GM19324 (cell line): ENCODE data around the gene CAMK2B.

ENCODE experiments used
- ATAC-seq: cut with Tn5 transposase; IDR thresholded peaks from one replicate; pipeline ENCODE4 v1.9.1; 2021; ENCODE audit warnings: mild to moderate bottlenecking, moderate library complexity; ENCODE audit not compliant: unreplicated experiment, low FRiP score

CAMK2B gene

GRCh38 chr7:44277391-44277790, 48.0 kb downstream of the CAMK2B start:
- ATAC-seq, result no peak

DNA sequence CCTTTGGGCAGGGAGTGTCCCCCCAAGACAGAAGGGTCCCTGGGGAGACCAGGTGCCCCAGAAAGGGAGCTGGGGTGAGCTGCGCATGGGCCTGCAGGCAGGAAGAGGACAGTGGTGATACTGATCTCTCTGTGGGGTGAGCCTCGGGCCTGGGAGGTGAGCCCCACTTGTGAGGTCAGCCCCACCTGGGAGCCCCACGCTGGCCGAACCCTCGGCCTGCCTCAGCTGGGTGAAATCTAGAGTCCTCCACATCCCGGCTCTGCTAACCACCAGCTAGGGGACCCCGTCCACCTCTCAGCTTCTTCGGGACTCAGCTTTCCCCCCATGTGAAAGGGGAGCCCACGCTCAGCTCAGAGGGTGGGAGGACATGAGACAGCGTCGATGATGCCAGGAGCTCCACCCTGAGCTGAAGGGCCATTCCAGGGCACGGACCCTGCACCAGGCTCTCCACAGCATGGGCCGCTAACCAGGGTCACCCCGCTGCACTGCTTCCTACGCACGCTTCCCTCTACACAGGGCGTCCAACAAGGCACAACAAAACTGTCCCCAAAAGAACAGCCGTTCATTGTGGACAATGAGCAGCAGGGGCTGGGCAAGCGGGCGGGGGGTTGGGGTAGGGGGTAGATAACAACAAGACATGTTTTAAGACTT, 48.7 kb downstream of the CAMK2B start:
- no peak for ATAC-seq

GRCh38 chr7:44275957-44276570, 49.3 kb downstream of the CAMK2B start:
- no peak for ATAC-seq

DNA sequence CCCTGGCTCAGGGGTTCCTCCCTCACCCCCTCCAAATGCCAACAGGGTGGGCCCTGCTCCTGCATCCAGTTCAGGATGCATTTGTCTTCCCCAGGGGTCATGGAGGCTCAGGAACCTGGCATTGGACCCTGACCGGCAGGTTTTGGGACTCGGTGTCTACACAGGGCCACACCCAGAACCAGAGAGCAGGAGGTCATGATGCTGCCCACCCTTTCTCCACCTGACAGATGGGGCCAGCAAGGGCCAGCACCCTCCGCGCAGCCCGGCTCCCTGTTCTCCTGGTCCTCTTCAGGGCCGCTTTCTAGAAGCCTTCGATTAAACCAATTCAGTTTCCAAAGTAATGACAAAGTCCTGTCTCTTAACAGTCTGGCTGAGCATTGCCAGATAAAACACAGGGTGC, 50.2 kb downstream of the CAMK2B start:
- no peak for ATAC-seq

DNA sequence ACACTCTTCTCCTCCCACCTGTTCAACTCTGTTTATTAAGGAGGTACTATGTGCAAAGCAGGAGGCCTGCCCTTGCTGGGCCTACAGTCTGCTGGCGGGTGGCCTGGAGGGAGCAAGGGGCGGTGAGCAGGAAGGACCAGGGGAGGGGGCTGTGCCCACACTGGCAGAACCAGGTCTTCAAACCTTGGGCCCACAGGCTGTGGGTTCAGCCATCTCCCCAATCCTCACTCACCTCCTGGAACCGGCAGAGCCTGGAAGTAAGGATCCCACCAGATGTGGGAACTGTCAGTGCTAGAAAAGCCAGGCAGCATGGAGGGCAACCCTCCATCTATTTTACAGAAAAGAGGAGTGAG, 50.8 kb downstream of the CAMK2B start:
- no peak for ATAC-seq

- no peak for ATAC-seq
Observed at GRCh38 chr7:44273681-44274622, 51.4 kb downstream of the CAMK2B start.

- ATAC-seq, result no peak
Observed at GRCh38 chr7:44272981-44273380, 52.4 kb downstream of the CAMK2B start.

DNA sequence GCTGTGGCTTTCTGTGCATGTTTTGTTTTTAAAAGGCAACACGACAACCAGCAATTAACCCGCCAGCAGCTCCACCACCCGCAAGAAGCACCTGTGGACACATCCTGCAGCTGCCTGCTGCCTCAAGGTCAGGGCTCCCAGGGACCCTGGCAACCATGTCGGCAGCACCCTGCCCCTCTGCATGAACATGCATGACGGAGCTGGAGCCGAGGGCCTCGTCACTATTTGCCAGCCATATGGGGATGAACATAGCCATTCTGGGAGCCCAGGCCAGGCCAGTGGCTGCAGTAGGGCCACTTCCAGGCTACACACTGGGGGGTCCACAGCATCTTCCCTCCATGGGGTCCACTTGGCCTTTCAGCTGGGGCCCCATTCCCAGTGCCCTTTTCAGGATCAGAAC, 52.9 kb downstream of the CAMK2B start:
- no peak for ATAC-seq

- no peak for ATAC-seq
Observed at GRCh38 chr7:44269943-44270493, 55.4 kb downstream of the CAMK2B start.

GRCh38 chr7:44269417-44269816, 56.0 kb downstream of the CAMK2B start:
- ATAC-seq, result no peak

GRCh38 chr7:44268671-44269070, 56.7 kb downstream of the CAMK2B start:
- ATAC-seq, result no peak

- ATAC-seq, result no peak
Observed at GRCh38 chr7:44267719-44268421, 57.5 kb downstream of the CAMK2B start.

GRCh38 chr7:44267178-44267577, 58.2 kb downstream of the CAMK2B start:
- ATAC-seq, result no peak

- no peak for ATAC-seq
Observed at GRCh38 chr7:44266526-44266925, 58.9 kb downstream of the CAMK2B start.

DNA sequence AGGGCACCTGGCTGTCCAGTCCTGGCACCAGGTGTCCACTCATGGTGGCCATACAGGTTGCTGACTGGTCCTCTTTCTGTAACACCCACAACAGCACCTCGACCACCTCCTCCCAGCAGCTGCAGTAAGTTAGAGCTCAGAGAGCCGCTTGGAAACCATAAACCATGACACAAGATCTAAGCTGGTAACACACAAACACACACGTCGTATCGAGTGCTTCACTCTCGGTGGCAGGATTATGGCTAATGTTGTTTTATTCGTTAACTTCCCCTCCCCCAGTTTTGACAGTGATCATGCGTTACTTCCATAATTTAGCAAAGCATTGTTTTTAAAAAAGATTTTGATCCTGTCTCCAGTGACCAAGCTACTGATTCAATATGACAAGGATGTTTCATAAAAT, 59.7 kb downstream of the CAMK2B start:
- ATAC-seq, result no peak

DNA sequence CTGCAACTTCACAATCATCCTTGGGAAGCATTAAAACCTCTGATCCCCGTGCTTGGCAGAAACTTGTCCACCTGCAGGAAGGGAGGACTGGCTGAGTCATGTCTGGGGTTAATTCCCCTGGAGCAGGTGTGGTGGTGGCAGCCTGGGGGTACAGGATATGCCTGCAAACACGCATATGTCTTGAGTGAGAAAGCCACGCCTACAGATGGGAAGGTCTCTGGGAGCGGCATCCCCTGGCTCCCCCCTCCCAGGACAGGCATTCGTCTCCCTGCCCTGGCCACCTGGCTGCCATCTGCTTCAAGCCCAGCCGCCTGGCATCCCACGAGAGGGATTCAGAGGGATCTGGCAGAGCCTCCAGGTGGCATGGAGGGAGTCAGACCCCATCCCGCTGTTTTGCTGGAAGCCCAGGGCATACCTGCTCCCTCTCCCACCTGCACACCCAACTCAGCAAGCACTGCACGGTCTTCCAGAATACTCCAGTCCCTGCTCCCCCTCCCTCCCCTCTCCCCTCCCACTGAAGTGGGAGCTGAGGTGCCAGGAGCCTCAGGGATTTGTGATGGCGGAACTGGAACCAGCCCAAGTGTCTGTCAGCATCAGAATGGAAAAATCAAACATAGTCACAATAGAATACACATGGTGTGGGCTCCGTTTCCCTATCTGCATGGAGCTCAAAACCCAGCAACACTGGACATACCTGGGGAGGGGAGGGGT, 61.0 kb downstream of the CAMK2B start:
- ATAC-seq, result no peak

- ATAC-seq, result no peak
Observed at GRCh38 chr7:44263326-44264082, 61.9 kb downstream of the CAMK2B start.

DNA sequence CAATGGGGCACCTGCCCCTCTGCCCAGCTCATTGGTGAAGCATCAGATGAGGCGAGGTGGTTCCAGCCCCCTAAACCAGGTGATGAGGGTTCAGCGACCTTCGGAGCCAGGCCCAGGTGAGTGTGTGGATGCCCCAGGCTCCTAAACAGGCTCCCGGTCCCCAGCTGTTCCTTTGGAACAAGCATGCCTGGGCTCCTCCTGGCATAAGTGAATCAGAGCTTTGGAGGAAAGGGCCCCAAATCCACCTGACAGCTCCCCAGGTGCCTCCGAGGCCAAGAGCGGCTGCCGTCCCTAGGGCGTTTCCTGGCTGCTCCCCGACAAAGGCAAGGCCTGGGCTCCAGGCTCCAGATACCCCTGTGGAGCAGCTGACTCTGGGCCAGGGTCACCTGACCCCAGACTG, 63.4 kb downstream of the CAMK2B start:
- ATAC-seq, result no peak

- ATAC-seq, result no peak
Observed at GRCh38 chr7:44261240-44261639, 64.2 kb downstream of the CAMK2B start.
